ENCODE measurements around the gene WNT3A. TPM values are rescaled to one million over a fixed set of nuclear protein-coding genes. Genes with fewer than 3 reads are reported as not detected.
"Not testable (repeated sequence)": the region's sequence is repeated elsewhere in the genome, so short reads cannot be mapped to it uniquely, and the experiment has no call there.

Gene WNT3A, protein sequence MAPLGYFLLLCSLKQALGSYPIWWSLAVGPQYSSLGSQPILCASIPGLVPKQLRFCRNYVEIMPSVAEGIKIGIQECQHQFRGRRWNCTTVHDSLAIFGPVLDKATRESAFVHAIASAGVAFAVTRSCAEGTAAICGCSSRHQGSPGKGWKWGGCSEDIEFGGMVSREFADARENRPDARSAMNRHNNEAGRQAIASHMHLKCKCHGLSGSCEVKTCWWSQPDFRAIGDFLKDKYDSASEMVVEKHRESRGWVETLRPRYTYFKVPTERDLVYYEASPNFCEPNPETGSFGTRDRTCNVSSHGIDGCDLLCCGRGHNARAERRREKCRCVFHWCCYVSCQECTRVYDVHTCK
- not detected for polyA plus RNA-seq (2013, experiment 1 of 2; ENCODE audit: insufficient read length)
- not detected for polyA plus RNA-seq (2013, experiment 2 of 2; ENCODE audit: insufficient read length)

- no peak for DNase-seq
Measured at GRCh38 chr1:228006786-228007048, at the start of gene WNT3A. Gene WNT3A, plus strand, starts transcription at chr1:228006998. Its CDS starts 131 bp downstream, at chr1:228007129.

DNA sequence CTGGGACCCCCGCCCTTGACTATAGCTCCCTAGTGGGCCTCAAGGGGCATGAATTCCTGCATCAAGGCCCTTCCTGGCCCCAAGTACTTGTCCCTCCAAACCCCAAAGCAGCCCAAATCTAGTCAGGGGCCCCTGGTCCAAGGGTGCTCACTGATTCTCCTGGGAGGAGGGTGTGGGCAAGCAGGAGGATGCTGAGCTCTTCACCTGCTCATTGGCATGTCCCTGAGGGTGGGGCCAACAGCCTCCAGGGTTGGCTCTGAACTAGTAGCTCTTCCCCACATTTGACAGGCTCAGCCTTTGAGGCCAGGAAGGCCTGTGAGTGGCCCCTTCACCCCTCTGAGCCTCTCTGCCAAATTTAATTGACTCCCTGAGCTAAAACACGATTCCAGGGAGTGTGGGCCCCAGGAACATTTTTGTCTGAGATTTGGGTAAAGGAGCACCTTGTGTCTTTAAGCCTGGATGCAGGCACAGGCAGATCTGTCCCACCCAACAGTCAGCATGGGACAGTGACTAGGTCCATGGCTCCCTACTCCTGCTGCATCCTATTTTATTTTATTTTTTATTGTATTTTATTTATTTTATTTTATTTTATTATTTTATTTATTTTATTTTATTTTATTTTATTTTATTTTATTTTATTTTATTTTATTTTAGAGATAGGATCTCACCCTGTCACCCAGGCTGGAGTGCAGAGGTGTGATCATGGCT lies 48.0 kb upstream of the WNT3A start:
- DNase-seq, result no peak

DNA sequence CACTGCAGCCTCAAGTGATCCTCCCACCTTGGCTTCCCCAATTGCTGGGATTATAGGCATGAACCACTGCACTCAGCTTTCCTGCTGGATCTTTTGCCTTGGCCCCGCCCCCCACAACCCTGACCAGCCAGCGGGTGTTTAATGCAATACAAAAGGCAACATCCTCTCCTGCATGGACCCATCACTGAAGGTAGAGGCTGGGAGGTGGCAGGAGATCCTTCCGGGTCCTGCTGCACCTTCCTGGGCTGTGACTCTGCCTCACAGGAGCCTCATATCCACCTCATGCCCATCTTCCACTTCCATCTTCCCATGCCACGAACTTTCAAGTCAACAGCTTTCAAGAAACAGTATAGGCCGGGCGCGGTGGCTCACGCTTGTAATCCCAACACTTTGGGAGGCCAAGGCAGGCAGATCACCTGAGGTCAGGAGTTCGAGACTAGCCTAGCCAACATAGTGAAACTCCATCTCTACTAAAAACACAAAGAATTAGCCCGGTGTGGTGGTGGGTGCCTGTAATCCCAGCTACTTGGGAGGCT lies 47.4 kb upstream of the WNT3A start:
- no peak for DNase-seq

GRCh38 chr1:227961651-227962466 lies 44.9 kb upstream of the WNT3A start:
- no peak for DNase-seq

DNA sequence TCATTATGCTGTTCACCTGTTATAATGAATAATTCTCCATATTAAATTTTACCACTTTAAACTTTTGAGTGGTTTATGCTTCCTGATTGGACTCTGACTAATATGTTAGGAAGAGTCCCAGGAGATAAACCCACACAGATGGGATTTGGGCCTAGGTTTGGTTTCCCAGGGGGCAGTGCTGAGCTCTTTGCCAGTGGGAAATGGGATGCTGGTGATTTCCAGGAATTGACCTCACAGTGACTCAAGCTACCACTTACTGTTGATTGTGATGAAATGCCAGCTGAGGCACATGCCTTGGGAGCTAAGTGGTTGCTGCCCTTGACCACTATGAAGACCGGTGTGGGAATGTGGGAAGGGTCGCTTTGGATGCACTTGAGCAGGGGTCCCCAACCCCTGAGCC lies 40.1 kb upstream of the WNT3A start:
- DNase-seq, result peak; percentile 61

DNA sequence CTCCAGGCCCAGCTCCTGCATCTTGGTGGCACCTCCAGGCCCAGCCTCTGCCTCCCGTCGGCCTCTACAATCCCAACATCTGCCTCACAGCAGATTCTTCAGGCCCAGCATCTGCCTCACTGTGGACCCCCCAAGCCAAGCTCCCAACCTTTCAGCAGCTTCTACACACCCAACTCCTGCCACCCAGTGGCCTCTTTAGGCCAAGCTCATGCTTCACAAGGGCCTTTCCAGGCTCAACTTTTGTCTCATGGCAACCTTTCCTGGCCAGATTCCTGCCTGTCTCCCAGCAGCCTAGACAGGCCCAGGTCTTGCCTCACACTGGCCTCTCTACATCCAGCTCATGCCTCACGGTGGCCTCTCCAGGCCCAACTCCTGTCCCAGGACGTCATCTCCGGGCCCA lies 39.0 kb upstream of the WNT3A start:
- not testable (repeated sequence) for DNase-seq

DNA sequence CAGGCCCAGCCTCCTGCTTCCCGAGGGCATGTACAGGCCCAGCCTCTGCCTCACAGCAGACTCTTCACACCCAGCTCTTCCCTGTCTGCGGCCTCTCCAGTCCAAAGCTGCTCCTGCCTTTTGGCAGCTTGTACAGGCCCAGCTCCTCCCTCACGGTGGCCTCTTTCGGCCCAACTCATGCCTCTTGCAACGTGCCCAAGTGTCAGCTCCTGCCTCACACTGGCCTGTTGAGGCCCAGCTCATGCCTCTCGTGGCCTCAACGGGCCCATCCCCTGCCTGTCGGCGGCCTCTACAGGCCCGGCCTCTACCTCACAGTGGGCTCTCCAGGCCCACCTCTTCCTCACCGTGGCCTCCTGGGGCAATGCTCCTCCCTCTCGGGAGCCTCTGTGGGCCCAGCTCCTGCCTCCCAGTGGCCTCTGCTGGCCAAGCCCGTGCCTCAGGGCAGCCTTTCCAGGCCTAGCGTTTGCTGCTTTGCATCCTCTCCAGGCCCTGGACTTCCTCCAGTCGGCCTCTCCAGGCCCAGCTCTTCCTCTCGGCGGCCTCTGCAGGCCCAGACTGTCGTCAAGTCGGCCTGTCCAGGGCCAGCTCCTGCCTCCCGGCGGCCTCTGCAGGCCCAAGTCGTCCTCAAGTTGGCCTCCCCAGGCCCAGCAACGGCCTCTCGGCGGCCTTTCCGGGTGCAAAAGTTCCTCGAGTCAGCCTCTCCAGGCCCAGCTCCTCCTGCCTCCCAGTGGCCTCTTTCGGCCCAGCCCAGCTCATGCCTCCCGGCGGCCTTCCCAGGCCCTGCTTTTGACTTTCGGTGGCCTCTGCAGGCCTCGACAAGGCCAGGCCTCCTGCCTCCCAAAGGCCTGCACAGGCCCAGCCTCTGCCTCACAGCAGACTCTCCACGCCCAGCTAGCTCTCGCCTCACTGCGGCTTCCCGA lies 36.5 kb upstream of the WNT3A start:
- DNase-seq, result not testable (repeated sequence)

GRCh38 chr1:227971216-227971615 lies 35.6 kb upstream of the WNT3A start:
- not testable (repeated sequence) for DNase-seq

- not testable (repeated sequence) for DNase-seq
Measured at GRCh38 chr1:227971643-227972282, 35.0 kb upstream of the WNT3A start.

DNA sequence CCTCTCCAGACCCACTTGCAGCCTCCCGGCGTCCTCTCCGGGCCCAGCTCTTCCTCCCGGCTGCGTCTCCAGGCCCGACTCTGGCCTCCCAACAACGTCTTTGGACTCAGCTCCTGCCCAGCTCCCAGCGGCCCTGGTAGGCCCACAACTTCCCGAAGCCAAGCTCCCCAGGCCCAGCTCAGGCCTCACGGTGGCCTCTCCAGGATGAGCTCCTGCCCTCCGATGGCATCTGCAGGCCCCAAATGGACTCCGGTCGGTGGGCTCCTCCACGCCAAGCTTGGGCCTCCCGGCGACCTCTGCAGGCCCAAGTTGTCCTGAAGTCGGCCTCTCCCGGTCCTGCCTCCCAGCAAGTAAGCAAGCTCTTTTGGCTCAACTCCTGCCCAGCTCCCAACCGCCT lies 34.5 kb upstream of the WNT3A start:
- DNase-seq, result not testable (repeated sequence)

- not testable (repeated sequence) for DNase-seq
Measured at GRCh38 chr1:227972843-227973374, 33.9 kb upstream of the WNT3A start.

GRCh38 chr1:227973724-227974288 lies 33.0 kb upstream of the WNT3A start:
- not testable (repeated sequence) for DNase-seq

GRCh38 chr1:227975583-227976283 lies 31.1 kb upstream of the WNT3A start:
- not testable (repeated sequence) for DNase-seq

DNA sequence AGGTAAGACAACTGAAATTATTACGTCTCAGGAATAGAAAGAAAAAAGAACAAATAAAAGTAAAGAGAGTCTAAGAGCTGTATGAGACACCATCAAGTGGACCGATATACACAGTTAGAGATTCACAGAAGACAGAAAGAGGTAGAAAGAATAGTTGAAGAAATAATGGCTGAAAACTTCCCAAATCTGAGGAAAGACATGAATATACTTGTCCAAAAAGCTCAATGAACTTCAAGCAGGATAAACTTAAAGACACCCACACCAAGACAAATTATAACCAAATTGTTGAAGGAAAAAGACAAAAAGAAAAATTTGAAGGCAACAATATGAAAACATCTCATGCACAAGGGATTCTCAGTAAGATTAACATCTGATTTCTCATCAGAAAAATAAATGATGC lies 19.6 kb upstream of the WNT3A start:
- DNase-seq, result no peak

DNA sequence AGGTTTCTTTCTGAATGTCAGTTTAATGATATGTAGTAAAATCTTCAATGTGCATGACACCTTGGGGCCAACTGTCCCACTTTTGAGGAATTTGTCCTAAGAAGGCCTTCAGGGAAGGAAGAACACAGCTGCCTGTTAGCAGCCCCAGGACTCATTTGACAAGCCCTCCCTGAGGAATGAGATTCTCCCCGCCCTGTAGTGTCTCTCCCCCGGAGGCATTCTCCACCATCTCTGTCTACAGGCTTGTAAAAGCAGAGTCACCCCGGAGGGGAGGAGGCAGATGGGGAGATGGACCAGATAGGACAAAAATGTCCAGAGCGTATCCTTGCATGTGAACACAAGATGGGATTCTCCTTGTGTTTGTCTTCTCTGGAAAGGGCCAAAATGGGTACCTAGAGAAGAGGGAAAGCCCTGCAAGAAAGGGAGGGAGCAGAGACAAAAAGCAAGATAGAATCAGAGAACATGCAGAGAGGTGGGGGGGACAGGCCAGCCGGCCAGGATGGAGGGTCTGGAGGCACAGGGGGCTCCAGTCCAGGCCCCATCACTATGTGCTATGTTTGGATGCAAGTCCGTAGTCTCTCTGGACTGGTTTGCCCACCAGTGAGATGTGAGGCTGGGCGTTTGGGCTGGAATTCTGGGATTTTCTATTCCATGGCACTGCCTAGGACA lies 12.0 kb upstream of the WNT3A start:
- no peak for DNase-seq

DNA sequence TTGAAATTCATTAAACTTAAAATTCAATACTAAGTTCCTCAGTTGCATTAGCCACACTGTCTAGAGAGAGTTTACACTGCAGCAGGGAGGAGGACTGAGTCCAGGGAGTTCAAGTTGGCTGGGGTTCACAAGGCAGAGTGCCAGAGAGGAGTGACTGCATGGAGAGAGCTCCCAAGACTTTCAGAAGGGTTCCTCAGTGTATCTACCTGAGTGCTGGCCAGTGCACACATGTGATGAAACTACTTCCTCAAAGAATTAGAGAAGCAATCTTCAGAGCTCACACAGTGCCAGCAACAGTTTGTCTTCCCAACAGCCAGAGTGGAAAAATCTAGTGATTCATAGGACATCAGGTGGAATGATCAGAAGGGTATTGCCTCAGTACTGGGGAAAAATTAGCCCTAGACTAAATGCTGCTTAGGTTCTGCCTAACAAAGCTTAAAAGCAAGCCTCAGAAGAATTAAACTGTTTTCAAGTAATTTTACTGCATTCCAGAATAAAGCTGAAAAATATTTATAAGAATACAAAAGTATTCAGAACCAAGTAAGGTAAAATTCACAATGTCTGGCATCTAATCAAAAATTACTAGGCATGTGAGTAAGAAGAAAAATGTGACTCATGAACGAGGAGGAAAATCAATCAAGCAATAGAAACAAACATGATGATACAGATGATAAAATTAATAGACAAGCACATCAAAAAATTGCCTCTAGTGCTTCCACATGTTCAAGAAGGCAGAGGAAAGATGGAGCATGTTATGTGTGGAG lies 10.4 kb upstream of the WNT3A start:
- no peak for DNase-seq

- DNase-seq, result no peak
Measured at GRCh38 chr1:227998374-227999055, 8.3 kb upstream of the WNT3A start.
